NCI-H1092 treated with DMSO at 0.1 percent for 48 hours (cell line): Measurements from ENCODE around the gene SNRPF.

Source experiments
- DNase-seq: peaks from one replicate; lab custom pipeline; 2025; lab: John Stamatoyannopoulos, UW

SNRPF gene

DNA sequence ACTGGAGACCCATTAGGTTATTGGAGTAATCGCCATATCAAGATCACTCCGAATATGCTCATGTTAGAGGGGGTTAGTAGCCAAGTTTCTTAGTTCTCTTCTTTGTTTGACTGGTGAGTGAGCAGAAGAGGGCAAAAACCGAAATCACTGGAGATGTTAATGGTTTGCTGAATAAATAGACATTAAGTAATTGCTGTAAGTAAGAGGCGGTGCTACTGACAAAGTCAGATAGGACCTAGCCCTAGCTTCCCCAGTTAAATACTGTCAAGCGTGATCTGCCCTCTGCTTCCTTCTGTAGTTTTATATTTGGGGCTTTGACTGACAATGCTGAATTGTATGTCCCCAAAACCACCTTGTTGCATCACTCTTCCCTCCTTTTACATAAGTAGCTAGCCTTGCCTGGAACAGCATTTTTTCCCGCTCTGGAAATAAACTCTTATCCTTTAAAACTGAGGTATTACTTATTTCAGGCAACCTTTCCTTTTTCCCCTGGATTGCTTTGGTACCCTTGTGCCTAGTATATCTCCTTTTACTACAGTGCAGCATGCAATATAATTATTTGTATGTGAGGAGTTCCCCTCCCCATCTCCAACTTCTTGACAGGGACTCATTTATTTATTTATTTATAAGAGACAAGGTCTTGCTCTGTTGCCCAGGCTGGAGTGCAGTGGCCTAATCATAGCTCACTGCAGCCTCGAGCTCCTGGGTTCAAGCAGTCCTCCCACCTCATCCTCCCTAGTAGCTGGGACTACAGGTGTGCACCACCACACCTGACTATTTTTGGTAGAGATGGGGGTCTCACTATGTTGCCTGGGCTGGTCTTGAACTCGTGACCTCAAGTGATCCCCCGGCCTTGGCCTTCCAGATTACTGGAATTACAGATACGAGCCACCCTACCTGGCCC lies 1.4 kb downstream of the SNRPF start:
- no peak for DNase-seq

DNA sequence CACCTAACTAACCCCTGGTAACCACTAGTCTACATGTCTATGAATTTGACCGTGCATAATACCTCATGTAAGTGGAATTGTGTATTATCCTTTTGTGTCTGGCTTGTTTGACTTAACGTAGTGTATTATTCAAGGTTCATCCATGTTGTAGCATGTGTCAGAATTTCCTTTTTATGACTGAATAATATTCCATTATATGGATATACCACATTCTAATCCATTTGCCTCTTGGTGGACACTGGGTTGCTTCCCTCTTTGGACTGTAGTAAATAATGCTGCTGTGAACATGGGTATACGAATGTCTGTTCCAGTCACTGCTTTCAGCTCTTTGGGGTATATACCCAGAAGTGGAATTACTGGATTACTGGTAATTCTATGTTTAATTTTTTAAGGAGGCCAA lies 3.3 kb downstream of the SNRPF start:
- DNase-seq = no peak

DNA sequence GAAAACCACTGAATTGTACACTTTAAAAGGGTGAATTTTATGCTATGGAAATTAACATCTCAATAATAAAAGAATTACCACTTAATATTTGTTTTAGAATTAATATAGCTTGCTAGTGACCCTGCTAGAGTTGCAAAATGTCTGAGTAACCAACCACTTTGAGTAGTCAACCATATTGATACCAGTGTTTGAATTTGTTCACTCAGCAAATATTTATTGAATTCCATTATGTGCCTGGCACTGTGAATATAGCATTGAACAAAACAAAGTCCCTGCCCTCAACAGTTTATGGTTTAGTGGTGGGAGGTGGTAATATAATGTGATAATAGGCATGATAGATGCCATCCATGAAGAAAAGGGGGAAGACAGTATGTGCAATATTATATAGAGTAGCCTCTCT lies 4.6 kb downstream of the SNRPF start:
- no peak for DNase-seq

DNA sequence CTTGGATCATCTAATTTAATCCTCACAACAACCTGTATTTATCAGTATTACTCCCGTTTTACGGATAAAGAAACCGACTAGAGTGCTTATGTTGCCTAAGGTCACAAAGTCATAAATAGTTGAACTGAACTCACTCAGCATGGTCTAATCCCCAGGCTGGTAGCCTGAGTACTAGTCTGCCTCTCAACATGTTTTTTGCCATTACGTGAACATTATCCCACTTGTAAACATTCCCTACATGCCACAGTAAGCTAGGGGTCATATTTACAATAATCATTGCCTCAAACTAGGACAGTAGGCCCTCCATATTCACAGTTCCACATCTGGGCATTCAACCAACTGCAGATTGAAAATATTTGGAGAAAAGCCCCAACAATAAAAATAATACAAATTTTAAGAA lies 12.1 kb downstream of the SNRPF start:
- no peak for DNase-seq

DNA sequence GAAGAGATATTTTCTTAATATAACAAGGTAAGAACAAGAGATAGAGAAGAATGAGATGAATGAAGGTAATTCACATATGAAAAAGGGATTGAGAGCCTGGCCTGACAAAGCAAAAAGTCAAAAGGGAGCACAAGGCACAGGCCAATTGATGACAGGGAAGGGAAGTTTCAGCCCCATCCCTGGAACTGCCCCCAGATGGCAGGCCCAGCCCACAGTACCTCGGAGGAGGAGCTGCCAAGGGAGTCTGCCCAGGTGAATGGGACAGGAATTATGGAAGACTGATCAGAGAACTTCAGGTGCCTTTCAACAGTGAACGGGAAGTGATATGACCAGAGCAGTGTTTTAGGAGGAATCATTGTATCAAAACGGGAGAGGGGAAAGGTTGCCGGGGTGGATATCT lies 15.7 kb downstream of the SNRPF start:
- no peak for DNase-seq

DNA sequence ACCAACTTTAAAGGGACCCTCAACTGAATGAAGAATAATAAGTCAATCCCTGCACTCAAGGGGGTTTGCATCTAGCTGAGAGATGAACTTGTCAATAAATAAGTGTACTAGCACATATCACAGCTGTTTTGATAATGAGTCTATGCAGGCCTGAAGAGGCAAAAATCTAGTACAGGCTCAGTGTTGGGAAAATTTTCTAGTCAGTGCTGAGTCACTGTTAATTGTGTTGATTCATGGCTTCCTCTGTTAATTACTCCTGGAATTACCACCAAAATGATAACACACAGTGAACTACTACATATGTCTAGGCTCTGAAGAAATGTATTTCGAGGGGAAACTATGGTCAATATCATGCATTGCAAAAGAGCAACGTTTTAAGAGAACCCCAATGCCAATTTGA lies 18.9 kb downstream of the SNRPF start:
- no peak for DNase-seq

DNA sequence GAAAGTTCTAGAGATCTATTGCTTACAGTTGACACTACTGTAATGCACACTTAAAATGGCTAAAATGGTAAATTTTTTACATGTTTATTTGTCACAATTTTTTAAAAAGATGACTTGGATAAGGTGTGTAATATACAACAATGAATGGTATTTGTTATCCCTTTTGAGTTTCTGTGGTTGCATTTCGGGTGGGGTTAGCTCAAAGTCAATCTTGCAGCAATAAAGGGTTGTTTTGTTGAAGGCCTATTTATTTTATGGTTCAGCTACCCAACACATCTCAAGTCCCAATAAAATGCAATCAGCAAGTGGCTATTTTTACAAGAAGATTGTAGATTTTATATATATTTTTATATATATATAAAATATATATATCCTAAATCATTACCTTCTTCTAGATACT lies 22.1 kb downstream of the SNRPF start:
- no peak for DNase-seq

DNA sequence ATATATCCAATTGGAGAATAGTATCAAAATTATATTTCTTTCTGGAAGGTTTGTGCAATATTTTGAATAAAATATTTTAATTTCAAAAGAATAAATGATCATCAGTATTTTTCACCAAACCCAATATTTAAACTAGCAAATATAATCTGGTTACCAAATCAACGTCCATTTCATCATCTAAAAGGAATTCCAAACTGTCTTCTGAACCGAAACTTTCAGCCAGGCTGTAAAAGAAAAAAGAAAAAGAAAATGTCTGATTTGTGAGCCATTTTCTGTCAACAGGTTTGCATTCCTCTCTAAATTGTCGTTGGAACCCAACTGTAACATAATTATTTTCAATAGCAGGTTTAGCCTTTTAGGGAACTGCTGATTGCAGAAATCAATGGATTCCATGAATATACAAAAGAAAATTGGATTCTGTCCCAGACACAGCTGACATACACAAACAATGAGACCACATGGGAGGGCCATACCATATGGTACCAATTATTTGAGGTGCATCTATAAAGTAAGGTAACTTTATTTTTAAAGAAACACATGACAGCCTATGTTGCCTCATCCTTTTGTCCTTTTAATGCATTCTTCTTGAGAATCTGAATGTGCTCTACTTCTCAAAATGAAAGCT lies 22.7 kb downstream of the SNRPF start:
- peak; percentile 52 for DNase-seq

DNA sequence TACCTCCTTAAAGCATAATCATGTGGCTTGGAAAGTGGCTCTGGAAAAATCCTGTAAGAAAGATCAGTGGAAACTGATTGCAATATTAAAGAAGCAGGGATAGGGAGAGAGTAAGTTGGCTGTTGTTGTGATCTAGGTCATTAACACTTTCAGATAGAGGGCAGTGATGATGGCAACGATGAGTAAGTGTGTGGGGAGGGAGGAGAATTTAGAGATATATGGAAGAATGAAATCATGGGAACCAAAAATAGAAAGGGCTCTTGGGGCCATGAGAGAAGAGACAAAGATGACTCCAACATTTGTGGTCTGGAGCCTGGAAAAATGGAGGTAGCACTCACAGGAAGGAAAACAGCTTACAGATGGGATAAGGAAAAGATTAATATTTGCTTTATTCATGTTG lies 23.3 kb downstream of the SNRPF start:
- DNase-seq = peak; percentile 17

DNA sequence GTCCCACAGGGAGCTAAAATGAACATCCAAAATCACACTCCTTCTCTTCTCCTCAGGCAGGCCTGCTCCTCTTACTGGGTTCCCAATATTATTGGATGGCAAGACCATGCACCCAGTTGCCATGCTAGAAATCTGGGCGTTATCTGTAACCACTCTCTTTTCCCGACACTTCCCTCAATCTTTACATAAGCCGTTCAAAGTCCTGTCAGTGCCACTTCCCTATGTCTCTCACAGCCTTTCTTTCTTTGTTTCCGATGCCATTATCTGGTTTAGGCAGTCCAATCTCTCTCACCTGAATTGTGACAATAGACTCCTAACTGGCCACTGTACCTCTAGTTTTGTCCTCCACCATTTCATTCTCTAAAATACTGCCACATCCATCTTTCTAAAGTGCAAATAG lies 24.1 kb downstream of the SNRPF start:
- DNase-seq = no peak

DNA sequence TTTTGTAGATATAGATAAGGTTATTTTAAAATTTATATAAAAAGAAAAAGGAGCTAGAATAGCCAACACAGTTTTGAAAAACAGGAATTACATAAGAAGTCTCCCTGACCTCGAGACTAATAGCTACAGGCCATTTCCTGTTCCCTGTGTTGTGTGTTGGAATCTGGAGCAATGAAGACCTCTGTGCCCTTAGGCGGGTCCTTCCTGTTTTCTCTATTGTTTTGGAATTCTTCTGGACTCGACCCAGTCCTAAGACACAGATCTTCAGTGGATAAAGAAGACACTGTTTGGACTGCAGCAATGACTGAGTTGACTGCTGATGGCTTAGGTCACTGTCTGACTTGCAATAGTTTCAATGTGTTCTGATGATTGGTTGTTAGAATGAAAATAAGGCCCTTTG lies 26.2 kb downstream of the SNRPF start:
- DNase-seq = no peak

DNA sequence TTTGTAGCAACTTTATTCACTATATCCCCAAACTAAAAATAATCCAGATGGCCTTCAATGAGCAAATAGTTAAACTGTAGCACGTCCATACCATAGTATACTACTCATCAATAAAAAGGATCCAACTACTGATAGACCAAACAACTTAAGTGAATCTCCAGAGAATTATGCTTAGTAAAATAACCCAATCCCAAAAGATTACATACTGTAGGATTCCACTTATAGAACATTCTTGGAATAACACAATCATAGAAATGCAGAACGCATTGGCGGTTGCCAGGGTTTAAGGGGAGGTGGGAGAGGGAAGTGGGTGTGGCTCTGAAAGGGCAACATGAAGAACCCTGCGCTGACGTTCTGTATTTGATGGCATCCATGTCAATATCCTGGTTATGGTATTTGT lies 28.6 kb downstream of the SNRPF start:
- no peak for DNase-seq

DNA sequence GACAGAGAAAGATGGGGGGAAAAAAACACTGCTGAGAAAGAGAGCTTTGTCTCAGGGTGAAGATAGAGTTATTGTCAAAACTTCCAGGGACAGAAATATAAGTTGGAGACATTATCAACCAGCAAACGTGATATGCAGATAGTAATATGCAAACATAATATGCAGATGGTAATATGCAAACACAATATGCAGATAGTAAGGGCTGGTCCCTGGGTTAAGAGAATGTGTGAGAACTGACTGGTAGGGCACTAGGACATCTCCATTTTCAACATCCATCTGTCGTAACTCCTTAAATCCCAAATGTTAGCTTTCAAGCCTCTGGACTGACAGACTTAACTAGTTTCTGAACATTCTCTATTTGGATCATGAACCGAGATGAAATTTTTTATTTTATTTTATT lies 32.2 kb downstream of the SNRPF start:
- DNase-seq = no peak

DNA sequence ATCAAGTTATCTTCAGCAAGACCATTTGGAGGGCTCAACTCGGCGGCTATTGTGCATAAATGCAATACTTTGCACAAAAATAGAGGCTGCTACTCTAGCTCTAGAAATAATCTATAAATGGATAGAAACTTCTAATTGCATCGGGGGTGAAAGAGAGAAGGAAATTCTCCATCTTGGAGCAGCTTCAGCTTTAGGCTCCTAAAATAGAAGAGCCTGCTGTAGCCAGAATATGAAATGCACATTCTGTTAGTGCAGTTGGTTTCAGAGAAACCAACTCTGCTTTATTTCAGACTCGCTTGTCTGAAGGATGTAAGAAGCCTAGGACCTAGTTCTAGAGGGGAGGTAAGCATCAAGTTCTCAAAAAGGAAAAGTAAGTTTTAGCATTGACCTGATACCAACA lies 38.1 kb downstream of the SNRPF start:
- no peak for DNase-seq

DNA sequence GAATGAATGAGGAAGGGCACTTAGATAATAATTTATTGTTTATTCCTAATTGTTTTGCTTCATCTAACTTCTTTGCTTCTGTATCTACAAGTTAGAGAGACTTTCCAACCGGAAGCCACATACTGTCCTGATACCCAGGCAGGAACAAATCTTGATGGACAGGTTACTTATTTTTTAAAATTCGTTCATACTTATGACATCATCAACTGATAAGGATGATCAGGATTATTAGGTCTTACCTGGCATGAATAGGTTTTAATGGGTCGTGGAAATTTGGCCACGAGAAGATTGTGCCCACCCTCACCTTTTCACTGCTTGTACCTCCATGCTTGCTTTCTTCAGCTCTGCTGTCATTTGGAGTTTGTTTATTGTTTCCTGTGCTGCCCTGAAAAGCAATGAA lies 39.3 kb downstream of the SNRPF start:
- DNase-seq = no peak

DNA sequence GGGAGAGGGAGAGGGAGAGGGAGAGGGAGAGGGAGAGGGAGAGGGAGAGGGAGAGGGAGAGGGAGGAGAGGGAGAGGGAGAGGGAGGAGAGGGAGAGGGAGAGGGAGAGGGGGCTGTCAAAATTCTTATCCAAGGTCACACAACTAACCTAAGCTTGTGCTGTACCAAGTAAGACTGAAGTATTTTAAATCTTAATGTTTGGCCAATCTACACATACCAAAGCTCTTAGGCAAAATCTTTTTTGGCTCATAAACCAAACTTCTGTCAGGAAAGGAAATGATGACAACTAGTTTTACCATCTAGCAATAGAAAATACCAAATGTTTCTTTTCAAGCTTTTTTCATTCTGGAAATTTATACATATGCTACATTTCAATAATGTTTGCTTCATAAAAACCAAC lies 49.8 kb downstream of the SNRPF start:
- no peak for DNase-seq

DNA sequence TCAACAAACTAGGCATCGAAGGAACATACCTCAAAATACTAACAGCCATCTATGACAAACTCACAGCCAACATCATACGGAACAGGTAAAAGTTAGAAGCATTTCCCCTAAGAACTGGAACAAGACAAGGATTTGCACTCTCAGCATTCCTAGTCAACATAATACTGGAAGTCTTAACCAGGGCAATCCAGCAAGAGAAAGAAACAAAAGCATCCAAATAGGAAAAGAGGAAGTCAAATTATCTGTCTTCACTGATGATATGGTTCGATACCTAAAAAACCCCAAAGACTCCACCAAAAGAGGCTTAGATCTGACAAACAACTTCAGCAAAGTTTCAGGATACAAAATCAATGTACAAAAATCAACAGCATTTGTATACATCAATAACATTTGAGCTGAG lies 51.1 kb downstream of the SNRPF start:
- DNase-seq = no peak
